ENCODE measurements around the gene TM4SF18. TPM values are rescaled to one million over a fixed set of nuclear protein-coding genes. Genes with fewer than 3 reads are reported as not detected.

TM4SF18 gene
- total RNA-seq, 1 donor from 2014 or later: 13.4 TPM

DNA sequence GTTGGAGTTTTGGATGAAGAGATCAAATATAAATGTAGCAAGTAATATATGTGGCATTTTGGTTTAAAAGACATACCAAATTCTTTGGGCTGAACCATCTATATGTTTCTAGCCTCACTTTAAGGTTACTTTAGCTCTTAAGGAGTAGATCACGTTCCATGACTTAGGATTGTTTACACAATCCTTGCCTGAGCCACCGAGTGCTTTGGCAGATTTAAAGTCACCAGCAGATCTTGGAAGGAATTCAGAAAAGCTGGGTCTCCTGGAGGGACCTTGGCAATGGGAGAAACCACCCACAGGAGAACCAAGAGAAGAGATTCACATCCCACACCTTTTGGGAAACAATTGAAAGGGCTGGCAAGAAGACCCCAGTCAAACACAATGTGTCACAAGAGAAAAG is 54.5 kb downstream of the TM4SF18 start:
- Histone ChIP-seq H3K4me3 (no peak overlapping the region), H3K27ac (no peak overlapping the region), H3K36me3 (no peaks in the 10 kb centered on the region), H3K9me3 (no peaks in the 10 kb centered on the region), H3K4me1 (peaks cover 4% of the 10 kb centered on the region), H3K27me3 (no peaks in the 10 kb centered on the region)
- DNase-seq (no peak), ATAC-seq (no peak)
- TF ChIP-seq, protein P1, sequence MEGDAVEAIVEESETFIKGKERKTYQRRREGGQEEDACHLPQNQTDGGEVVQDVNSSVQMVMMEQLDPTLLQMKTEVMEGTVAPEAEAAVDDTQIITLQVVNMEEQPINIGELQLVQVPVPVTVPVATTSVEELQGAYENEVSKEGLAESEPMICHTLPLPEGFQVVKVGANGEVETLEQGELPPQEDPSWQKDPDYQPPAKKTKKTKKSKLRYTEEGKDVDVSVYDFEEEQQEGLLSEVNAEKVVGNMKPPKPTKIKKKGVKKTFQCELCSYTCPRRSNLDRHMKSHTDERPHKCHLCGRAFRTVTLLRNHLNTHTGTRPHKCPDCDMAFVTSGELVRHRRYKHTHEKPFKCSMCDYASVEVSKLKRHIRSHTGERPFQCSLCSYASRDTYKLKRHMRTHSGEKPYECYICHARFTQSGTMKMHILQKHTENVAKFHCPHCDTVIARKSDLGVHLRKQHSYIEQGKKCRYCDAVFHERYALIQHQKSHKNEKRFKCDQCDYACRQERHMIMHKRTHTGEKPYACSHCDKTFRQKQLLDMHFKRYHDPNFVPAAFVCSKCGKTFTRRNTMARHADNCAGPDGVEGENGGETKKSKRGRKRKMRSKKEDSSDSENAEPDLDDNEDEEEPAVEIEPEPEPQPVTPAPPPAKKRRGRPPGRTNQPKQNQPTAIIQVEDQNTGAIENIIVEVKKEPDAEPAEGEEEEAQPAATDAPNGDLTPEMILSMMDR (IDR thresholded peaks at IDR 0.05): no peak
- intact Hi-C loops (cut with DNase I): no loop called here

DNA sequence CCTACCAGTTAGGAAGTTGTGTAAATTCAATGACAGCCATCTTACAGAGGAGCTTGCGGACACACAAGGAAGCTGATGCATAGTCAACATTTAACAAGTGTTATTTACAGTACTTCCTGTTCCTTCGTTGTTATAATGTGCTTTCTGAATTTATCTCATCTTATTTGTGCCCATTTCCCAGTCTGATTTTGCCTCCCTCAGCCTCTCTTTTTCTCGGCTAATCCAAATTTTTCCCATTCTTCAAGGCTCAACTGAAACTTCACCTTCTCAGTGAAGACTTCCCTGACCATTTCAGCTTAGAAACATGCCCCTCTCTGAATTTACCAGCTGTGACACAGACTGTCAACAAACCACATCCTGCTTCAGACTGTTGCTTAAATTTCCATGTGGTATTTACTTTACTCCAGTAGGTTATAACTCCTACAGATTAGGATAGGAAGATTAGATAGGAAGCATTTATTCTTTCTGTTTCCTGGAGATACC is 56.1 kb downstream of the TM4SF18 start:
- H3K9me3 ChIP-seq: no peaks in the 10 kb centered on the region
- no peak overlapping the region for H3K4me3 ChIP-seq
- no peaks in the 10 kb centered on the region for H3K27me3 ChIP-seq
- DNase-seq (no peak), ATAC-seq (peak; percentile 72)
- intact Hi-C loops (cut with DNase I): no loop called here
- H3K4me1 ChIP-seq: peaks cover 4% of the 10 kb centered on the region
- peak overlapping the region; percentile 61 for H3K27ac ChIP-seq
- no peaks in the 10 kb centered on the region for H3K36me3 ChIP-seq
- TF ChIP-seq, protein P1 (IDR thresholded peaks at IDR 0.05): no peak

DNA sequence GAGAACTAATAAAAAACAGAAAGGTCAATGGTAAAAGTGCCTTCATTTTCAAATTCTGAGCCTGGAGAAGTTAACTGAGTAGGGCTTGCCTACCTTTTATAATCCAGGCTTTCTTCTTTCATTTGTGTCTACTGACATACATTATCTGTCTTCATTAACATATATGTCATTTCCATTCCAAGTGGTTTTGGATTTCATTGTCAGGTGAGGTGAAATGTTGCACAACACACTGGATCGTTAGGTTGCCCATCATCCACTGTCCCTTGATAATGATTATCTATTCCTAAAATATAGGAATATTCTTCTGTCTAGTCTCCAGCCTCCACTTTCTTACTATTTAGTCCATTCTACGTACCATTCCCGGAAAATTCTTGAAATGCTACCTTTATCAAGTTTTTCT is 56.8 kb downstream of the TM4SF18 start:
- Histone ChIP-seq H3K4me1 (peaks cover 4% of the 10 kb centered on the region), H3K36me3 (no peaks in the 10 kb centered on the region), H3K4me3 (no peak overlapping the region), H3K9me3 (no peaks in the 10 kb centered on the region), H3K27me3 (no peaks in the 10 kb centered on the region), H3K27ac (peak overlapping the region; percentile 61)
- ATAC-seq (no peak), DNase-seq (no peak)
- intact Hi-C loops (cut with DNase I): no loop called here
- TF ChIP-seq, protein P1 (IDR thresholded peaks at IDR 0.05): no peak

DNA sequence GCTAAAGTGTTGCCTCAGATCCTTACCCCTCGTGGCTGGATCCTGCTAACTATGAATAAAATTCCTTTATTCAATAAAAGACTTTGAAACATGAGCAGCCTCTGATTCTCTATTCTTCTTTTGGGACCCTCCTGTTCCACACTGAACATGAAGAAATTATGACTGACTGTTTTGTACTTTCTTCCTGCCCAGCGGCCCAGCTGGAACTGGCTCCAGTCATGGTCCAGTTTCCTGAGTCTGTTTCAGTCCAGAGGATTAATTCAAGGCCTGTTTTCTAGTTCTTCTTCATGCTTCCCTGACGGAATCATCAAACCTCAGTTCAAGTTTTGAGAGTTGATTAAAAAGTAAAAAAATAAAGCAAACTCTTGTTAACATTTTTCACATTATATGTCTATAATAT is 59.2 kb downstream of the TM4SF18 start:
- Histone ChIP-seq H3K9me3 (no peaks in the 10 kb centered on the region), H3K36me3 (no peaks in the 10 kb centered on the region), H3K27me3 (no peaks in the 10 kb centered on the region), H3K4me3 (no peak overlapping the region), H3K4me1 (peaks cover 4% of the 10 kb centered on the region), H3K27ac (no peak overlapping the region)
- DNase-seq (no peak), ATAC-seq (no peak)
- TF ChIP-seq, protein P1 (IDR thresholded peaks at IDR 0.05): no peak
- intact Hi-C loops (cut with DNase I): loop anchor here (5.0 kb wide), 1 partner anchor 157 kb away; no protein-coding TSS in a partner anchor

DNA sequence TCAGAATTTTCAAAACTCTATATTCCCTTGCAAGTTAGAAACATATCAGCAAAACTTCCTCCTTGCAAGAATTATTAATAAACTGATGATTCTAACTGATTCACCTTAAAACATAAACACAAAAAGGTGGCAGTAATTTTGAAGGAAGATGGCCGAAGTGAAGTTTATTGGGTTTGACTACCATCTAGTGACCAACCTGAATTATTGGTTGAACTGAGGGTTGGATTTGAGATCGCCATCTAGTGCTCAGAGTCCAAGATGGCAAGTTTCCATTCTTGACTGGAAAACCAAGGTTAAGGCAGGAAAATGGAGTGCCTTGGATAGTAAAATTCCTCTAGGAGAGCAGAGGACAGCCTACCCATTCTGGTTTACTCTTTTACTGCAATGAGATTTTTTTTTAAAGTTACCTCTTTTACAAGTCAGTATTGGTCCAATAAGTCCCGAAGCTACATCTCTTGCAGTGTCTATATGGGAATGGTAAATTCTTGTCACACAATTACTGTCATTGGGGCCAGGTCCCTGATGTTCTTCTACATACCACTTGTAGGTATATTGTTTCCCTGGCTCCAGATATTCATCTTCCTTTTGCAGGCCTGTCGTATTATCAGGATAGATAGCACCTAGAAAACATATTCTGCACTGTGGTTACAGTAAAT is 60.2 kb downstream of the TM4SF18 start:
- H3K36me3 ChIP-seq: no peaks in the 10 kb centered on the region
- H3K27me3 ChIP-seq: no peaks in the 10 kb centered on the region
- peak; percentile 96 for ATAC-seq
- TF ChIP-seq, protein P1 (IDR thresholded peaks at IDR 0.05): peak; percentile 92
- DNase-seq: no peak
- H3K9me3 ChIP-seq: no peaks in the 10 kb centered on the region
- no peak overlapping the region for H3K4me3 ChIP-seq
- H3K4me1 ChIP-seq: peaks cover 4% of the 10 kb centered on the region
- H3K27ac ChIP-seq: no peak overlapping the region
- intact Hi-C loops (cut with DNase I): loop anchor here (5.0 kb wide), 1 partner anchor 156 kb away; no protein-coding TSS in a partner anchor
